Measurements from ENCODE around the gene ADAMTSL5.
"Not testable (repeated sequence)": the region's sequence is repeated elsewhere in the genome, so short reads cannot be mapped to it uniquely, and the experiment has no call there.

The ADAMTSL5 gene, protein sequence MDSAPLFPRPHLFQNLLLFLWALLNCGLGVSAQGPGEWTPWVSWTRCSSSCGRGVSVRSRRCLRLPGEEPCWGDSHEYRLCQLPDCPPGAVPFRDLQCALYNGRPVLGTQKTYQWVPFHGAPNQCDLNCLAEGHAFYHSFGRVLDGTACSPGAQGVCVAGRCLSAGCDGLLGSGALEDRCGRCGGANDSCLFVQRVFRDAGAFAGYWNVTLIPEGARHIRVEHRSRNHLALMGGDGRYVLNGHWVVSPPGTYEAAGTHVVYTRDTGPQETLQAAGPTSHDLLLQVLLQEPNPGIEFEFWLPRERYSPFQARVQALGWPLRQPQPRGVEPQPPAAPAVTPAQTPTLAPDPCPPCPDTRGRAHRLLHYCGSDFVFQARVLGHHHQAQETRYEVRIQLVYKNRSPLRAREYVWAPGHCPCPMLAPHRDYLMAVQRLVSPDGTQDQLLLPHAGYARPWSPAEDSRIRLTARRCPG

DNA sequence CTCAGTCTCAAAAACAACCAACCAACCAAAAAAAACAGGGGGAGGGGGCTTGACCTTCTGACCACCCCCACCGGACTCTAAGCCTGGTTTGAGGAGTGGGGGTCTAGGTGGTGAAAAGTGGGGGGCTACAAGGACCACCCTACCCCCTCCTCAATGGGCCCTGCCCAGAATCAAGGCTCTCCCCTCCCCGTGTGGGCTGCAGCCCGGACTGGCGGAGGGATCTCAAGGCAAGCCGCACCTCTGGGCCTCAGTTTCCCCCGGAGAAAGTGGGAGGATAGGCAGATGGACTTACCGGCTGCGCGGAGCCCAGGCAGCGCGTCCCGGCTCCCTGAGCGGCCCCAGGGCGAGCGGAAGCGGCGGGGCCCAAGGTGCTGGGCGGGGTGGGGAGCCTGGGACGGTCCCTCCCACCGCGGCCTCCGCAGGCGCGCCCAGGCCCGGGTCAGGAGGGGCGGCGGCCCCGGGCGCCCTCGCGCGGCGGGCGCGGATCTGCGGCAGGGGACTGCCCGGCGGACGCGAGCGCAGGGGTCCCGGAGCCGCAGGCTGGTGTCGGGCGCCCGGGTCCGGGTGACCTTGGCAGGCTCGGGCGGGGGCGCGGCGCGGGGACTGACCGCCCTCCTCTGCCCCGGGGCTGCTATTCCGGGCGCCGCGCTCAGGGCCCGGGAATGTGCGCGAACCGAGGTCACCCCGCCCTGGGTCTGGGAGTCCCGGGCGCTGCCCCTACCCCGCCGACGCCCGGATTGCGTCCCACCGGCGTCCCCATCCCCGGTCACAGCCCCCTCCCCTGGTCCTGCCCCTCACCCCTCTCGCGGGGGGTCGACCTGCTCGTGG, at the start of gene ADAMTSL5:
ADAMTSL5 (minus strand) TSS at position 349 of the 828 bp plus-strand sequence. CDS start 2,076 bp downstream, outside the sequence.
- DNase-seq (ENCODE audit: insufficient read length, low spot score) = peak; percentile 74
- peak; percentile 83 for FAIRE-seq

DNA sequence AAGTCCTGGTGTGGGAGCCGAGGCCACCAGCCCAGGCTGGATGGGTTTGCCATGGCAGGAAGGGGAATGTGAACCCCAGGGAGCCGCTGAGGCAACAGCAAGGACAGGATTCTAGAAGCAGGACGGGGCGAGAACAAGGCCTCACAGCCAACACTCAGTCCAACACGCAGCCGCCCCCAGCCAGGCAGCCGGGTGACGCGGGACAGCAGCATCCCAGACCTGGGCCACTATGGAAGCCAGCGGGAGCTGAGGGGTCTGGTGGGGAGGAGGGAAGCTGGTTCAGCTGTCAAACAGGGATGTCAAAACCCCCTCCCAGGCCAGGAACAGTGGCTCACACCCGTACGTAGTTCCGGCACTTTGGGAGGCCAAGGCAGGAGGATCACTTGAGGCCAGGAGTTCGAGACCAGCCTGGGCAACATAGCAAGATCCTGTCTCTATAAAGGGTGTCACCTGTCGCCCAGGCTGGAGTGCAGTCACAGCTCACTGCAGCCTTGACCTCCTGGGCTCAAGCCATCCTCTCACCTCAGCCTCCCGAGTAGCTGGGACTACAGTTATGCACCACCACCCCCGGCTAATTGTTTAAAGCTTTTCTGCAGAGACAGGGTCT, 48.5 kb upstream of the ADAMTSL5 start:
- FAIRE-seq (no peak), DNase-seq (ENCODE audit: insufficient read length, low spot score) (no peak)

DNA sequence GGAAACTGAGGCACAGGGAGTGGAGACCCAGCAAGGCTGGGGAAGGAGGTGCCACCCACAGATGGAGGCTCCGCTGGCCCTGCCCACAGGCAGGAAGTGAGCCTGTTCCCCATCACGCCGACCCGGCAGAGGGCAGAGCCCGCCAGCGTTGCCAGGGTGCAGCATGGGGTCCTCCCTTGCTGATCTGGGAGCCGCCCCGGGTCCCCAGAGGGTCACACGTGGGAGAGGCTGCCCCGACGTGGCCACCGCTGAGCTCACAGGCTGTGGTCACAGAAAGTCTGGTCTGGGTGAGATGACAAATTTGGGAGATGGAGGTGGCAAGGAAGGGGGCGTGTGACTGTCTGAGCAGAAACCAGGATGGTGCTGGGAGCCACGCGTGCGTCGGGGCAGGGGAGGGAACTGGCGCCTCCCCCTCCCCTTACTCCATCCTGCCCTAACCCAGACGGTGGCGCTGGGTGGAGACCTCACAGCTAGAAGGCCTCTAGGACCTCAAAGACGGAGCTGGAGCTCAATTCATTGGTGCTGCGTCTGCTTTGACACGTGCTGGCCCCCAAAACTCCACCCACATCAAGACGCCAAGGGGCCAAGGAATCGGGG, 47.6 kb upstream of the ADAMTSL5 start:
- no peak for DNase-seq (ENCODE audit: insufficient read length, low spot score)

DNA sequence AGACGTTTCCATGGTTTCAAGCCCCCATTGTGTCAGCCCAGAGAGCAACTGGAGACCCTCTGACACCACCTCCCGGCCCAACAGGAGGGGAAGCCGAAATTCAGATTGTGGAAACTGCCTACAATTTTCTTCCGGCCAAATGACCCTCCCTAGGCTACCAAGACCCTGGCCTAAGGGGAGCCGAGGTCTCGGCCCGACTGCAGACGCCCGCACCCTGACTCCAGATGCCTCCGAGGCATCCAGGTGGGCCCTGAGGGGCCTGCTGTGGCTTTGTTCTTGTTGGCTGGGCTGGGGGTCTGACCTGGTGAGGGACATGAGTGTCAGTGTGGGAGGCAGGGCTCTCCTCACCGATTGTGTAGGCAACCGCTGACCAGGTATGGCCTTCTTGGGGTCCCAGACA, 45.7 kb upstream of the ADAMTSL5 start:
- DNase-seq (ENCODE audit: insufficient read length, low spot score) (no peak), FAIRE-seq (no peak)

More for the DNA sequence above, 47.6 kb upstream of the ADAMTSL5 start:
- FAIRE-seq = no peak

DNA sequence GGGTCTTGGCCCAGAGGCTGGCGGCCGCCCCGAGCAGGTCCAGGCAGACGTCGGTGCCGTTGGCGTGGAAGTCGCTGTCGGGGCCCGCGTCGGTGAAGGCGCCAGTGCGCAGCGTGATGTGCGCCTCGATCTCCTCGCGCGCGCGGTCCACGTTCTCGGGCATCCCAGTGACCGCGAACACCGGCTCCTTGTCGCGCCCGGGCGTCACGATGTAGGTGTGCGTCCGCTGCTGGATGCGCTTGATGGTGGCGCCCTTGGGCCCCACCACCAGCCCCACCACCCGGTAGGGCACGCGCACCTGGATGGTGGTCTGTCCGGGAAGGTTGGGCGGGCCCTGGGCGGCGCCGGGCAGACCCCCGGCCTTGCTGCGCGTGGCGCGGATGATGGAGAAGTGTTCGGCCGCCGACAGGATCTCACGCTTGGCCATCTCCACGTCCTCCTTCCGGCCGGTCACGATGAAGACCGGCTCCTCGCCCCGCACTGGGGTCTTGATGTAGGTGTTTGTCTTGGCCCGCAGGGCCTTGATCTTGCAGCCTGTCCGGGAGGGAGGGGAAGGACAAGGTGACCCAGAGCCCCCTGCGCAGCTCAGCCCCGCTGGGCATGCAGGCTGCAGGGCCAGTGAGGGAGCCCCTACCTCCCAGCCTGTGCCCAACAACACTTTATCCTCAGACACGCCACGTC, 43.7 kb upstream of the ADAMTSL5 start:
- FAIRE-seq (no peak), DNase-seq (ENCODE audit: insufficient read length, low spot score) (no peak)

DNA sequence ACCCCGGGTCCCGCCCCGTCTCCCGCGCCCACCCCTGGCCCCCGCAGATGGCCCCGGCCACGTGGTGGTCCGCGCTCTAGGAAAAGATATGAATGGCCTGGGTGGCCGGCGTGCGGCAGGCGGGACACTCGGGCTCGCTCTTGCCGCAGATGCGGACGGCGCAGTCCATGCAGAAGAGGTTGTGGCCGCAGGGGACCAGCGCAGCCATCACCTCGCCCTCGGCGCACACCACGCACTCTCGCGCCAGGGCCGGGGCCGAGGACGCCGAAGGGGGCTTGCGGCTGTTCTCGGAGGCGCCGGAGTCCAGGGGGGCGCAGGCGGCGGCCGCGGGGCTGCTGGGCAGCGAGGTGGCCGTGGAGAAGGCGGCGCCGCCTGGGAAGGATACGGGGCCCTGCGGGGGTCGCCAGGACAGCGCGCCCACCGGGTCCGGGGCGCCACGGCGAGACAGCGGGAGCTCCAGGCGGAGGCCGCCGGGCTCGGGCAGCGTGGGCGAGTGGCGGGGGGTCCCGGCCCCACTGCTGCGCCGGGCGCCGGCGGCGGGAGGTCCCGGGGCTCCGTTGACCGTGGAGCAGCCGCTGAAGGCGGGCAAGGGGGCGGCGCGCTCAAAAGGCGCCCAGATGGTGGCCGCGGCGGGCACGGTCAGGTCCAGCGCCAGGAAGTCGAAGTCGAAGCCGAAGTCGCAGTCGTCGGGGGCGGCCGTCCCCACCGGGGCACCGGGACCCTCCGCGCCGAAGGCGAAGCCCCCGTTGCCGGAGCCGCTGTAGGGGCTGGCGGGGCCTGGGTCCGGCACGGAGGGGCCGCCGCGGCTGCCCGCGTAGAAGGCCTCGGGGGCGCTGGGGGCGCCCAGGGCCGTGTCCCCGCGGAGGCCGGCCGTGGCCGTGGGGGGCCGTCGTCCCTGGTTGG, 42.9 kb upstream of the ADAMTSL5 start:
- no peak for DNase-seq (ENCODE audit: insufficient read length, low spot score)
- no peak for FAIRE-seq

DNA sequence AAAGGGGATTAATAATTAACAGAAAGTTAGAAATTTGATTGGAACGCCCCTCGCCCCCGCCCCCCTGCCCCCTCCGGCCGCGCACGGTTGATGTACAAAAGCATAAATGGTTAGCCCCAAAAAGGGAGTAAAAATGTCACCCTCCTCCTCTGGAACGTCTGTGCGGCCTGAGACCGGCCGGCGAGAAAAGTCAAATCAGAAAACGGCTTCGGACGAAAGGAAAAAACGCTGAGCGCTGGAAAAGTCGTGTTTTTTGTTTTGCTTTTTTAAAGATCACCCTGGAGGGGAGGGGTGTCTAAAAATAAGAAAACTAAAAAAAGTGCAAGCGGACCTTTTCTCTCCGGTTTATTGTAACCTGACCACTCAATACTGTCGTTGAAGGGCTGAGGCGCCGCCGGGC, 42.1 kb upstream of the ADAMTSL5 start:
- no peak for DNase-seq (ENCODE audit: insufficient read length, low spot score)
- no peak for FAIRE-seq

DNA sequence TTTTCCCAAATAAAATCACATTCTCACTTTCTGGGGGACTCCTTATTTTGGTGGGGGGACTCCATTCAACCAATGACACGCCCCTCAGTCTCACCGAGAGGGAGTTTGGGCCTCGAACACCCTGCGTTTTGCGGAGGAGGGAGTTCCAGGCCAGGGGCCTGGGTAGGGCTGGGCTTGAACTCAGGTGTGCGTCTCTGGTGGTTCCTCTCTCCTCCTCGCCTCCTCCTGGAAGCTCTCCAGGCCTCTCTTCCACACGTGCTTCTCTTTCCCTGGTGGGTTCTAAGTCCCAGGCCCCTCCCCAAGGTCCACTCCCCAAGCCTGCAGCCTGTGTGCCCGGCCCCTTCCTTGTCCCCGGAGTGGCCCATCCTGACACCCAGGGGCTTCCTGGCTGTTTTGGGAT, 40.6 kb upstream of the ADAMTSL5 start:
- no peak for DNase-seq (ENCODE audit: insufficient read length, low spot score)
- no peak for FAIRE-seq

DNA sequence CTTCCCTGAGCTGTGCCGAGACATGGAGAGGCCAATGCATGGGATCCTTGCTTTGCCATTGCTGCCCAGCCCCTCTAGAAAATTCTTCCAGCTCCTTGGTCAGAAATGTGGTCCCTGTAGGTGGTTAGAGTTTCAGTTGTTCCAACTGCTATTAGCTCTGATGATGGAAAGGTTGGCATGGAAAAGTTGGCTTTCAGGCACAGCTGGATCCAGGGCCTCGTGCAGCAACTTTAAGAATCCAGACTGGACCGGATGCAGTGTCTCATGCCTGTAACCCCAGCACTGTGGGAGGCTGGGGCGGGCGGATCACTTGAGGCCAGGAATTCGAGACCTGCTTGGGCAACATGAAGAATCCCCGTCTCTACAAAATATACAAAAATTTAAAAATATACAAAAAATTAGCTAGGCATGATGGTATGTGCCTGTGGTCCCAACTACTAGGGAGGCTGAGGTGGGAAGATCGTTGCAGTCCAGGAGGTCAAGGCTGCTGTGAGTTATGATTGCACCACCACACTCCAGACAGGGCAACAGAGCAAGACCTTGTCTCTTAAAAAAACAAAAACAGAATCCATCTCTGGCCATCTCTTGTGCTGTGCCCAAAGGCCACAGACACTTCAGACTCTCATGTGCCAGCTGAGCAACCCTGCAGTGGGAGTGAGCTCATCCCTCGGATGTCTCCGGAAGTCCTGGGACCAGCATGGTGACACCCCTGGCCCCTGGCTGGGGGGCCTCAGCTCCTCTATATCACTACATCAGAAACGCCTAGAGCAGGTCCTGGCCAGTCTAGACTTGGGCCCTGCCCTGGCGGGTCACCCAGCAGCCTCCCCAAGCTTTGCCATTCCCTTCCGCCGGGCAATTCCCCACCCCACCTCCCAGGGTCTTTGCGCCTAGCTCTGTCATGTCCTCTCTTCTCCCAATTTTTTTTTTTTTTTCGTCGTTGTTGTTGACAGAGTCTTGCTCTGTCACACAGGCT, 38.5 kb upstream of the ADAMTSL5 start:
- FAIRE-seq (no peak), DNase-seq (ENCODE audit: insufficient read length, low spot score) (no peak)

DNA sequence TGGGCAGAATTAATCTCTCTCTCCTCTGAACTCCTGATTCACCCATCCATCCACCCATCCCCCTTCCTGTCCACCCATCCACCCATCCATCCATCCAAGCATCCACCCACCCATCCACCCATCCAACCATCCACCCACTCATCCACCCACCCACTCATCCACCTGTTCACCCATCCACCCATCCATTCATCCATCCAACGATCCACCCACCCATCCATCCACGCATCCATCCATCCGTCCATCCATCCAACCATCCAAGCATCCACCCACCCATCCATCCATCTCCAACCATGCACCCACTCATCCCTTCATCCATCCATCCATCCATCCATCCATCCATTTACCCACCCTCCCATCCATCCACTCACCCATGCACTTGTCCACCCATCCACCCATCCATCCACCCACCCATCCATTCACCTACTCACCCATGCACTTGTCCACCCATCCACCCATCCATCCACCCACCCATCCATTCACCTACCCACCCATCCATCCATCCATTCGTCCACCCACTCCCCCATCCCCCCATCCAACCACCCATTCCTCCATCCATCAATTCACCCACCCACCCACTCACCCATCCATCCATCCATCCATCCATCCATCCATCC, 36.6 kb upstream of the ADAMTSL5 start:
- FAIRE-seq = peak; percentile 64

DNA sequence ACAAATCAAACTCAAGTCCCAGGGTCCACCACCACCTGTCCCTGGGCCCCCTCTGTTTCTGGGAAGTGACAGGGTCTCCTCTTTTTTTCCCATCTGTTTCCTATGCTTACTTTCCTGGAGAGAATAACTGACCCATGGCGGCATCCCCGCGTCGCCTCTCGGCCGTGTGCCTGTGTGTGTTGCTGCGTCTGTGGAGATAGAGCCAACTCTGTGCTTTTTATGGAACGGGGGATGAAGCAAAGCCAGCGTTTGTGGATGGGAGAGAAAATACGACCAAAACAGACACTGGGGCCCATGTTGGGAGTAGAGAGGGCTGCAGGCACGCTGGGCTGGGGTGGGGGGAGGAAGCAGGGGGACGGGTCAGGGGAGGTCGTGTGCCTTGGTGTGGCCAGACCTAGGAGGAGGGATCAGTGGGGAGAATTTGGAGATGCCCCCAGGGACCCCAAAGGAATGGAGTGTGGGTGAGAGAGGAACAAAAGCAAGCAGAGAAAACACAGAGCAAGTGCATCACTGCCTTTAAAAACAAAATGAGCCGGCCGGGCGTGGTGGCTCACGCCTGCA, 27.6 kb upstream of the ADAMTSL5 start:
- no peak for FAIRE-seq
- DNase-seq (ENCODE audit: insufficient read length, low spot score) = no peak

More for the DNA sequence above, 36.6 kb upstream of the ADAMTSL5 start:
- DNase-seq (ENCODE audit: insufficient read length, low spot score) = no peak

DNA sequence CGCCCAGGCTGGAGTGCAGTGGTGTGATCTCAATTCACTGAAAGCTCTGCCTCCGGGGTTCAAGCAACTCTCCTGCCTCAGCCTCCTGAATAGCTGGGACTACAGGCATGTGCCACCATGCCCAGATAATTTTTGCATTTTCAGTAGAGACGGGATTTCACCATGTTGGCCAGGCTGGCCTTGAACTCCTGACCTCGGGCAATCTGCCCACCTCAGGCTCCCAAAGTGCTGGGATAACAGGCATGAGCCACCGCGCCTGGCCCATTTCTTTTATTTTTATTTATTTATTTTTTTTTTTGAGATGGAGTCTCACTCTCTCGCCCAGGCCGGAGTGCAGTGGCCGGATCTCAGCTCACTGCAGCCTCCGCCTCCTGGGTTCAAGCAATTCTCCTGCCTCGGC, 26.9 kb upstream of the ADAMTSL5 start:
- not testable (repeated sequence) for FAIRE-seq; DNase-seq (ENCODE audit: insufficient read length, low spot score)

DNA sequence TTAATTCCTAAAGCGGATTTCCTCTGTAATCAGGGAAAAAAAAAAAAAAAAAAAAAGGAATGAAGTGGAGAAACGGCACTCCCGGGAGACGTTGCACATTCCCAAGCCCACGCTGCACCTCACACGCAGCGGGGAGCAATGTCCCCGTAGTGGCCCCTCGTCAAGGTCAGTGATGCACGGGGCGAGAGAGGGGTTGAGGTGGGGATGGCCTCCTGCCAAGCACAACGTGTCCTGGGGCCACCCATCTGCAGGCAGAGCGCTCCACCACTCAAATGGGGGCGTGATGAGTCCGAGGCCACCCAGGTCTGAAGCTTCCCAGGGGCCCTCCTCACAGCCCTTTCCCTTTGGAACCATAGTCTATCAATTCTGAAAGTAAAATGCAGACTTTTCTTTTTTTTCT, 26.2 kb upstream of the ADAMTSL5 start:
- no peak for FAIRE-seq

DNA sequence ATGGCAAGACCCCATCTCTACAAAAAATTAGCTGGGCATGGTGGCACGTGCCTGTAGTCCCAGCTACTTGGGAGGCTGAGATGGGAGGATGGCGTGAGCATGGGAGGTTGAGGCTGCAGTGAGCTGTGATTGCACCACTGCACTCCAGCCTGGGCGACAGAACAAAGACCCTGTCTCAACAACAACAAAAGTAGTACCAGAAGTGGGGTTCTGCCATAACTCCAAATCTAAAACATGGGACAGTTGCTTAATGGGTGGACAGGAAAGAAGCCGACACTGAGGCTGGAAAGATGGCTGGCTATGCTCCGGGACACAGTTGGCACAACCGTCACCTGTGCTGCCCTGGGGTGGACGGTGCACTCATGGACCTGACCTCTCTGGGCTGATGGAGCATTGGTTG, 22.9 kb upstream of the ADAMTSL5 start:
- not testable (repeated sequence) for FAIRE-seq; DNase-seq (ENCODE audit: insufficient read length, low spot score)

More for the DNA sequence above, 26.2 kb upstream of the ADAMTSL5 start:
- no peak for DNase-seq (ENCODE audit: insufficient read length, low spot score)

DNA sequence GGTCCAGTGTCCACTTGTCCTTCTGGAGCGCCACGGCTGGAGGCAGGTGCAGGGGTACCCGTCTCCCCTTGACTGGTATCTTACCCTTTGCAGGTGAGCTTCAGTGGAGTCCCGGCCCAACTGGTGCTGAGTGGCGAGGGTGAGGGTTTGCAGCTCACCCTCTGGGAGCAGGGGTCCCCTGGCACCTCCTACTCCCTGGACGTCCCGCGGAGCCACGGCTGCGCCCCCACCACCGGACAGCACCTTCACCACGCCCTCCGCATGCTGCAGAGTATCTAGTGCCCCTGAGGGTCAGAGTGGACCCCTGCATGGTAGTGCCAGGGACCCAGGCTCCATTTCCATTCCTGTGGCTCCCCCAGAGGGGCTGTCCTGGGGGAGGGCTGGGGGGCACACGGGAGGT, 22.2 kb upstream of the ADAMTSL5 start:
- no peak for FAIRE-seq

DNA sequence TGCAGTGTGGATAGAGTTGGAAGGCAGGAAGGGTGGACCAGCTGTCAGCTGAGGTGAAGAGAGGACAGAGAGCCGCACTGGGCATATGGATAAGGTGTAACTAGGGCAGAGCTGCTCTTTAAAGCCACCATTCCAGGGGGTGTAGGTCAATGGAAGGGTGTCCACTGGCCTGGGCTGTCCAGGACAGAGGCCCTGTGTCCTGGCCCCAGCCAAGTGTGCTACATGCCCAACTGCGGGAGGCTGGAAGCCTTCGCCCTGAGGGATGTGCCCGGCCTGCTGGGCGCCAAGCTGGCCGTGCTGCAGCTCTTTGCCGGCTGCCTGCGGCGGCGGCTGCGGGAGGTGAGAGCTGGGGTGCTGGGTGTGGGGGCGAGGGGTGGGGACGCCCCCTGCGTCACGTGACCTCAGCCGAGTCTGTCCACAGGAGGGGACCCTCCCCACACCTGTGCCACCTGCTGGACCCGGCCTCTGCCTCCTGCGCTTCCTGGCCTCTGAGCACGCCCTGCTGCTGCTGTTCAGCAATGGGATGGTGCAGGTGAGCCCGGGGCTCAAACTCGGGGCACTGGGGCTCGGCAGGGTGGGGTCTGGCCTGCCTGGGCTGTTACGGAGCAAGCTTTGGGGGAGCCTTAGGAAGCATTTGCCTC, 20.8 kb upstream of the ADAMTSL5 start:
- no peak for FAIRE-seq
- no peak for DNase-seq (ENCODE audit: insufficient read length, low spot score)

More for the DNA sequence above, 22.2 kb upstream of the ADAMTSL5 start:
- no peak for DNase-seq (ENCODE audit: insufficient read length, low spot score)

DNA sequence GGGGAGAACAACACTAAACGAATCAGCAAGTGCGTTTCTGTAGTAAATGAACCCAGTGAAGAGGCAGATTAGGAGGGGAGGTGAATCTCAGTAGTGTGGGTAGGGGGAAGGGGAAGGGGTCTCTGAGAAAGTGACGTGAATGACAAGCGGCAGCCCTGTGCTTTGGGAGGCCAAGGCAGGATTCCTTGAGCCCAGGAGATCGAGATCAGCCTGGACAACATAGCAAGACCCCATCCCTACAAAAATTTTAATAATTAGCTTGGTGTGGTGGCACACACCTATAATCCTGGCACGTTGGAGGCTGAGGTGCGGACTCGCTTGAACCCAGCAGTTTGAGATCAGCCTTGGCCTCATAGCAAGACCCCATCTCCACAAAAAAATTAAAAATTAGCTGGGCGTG, 19.2 kb upstream of the ADAMTSL5 start:
- FAIRE-seq (no peak), DNase-seq (ENCODE audit: insufficient read length, low spot score) (no peak)

All from HTR-8/SVneo (cell line).